AG09309 (cell line): ENCODE measurements around the gene CEP76.

ENCODE experiments used
- DNase-seq: peaks from one replicate; pipeline ENCODE4 v3.0.0-alpha.2; 2010; ENCODE audit warnings: low read depth
- H3K4me3 ChIP-seq: 2 replicates; pipeline ENCODE4 v1.5.1; 2011; ENCODE audit warnings: mild to moderate bottlenecking, low read depth, low read length, moderate library complexity; ENCODE audit not compliant: control insufficient read depth
- CTCF ChIP-seq: IDR thresholded peaks from 2 replicates; pipeline ENCODE4 v1.5.1; 2011; ENCODE audit warnings: mild to moderate bottlenecking, low read depth, low read length, inconsistent platforms; ENCODE audit not compliant: insufficient read depth, control insufficient read depth; ENCODE audit errors: missing control alignments

CEP76 gene

GRCh38 chr18:12625241-12625640 lies 77.3 kb downstream of the CEP76 start:
- no peak for TF ChIP-seq CTCF
- DNase-seq: no peak
- H3K4me3 ChIP-seq: no peak overlapping the region
